Spleen (tissue), 7 donors: Measurements from ENCODE around the gene PLEKHG3.

Experiments
- CTCF ChIP-seq, 11 experiments: fragments of 200-600 bp in 7 of 11; fragments of 450-650 bp in 4 of 11; sonication (generic) in 4 of 11; IDR thresholded peaks in 8 of 11; conservative IDR thresholded peaks in 3 of 11; 1 replicate in 7 of 11; 2 replicates in 4 of 11; pipeline versions ENCODE4 v1.4.0 to v1.8.0; 2016 to 2021; ENCODE audit warnings: antibody characterized with exemption in 11 of 11, inconsistent platforms in 4 of 11, mild to moderate bottlenecking in 1 of 11
- POLR2A ChIP-seq, 3 donors: fragments of 450-650 bp; IDR thresholded peaks; one replicate each; pipeline ENCODE4 v1.5.1; 2017; ENCODE audit warnings: antibody characterized with exemption in 3 of 3, mild to moderate bottlenecking in 1 of 3
- POLR2AphosphoS5 ChIP-seq, 3 donors: sonication (generic); formaldehyde crosslinking; IDR thresholded peaks; one replicate each; pipeline ENCODE4 v1.5.1; 2017; ENCODE audit warnings: antibody characterized with exemption in 3 of 3
- donor health status: DM: no; HTN: no; CAD: no; lungs with moderate emphysema.
- donor health status: DM: no; HTN: no; CAD: no.
- donor health status: DM: no; HTN: no; CAD: no.

DNA sequence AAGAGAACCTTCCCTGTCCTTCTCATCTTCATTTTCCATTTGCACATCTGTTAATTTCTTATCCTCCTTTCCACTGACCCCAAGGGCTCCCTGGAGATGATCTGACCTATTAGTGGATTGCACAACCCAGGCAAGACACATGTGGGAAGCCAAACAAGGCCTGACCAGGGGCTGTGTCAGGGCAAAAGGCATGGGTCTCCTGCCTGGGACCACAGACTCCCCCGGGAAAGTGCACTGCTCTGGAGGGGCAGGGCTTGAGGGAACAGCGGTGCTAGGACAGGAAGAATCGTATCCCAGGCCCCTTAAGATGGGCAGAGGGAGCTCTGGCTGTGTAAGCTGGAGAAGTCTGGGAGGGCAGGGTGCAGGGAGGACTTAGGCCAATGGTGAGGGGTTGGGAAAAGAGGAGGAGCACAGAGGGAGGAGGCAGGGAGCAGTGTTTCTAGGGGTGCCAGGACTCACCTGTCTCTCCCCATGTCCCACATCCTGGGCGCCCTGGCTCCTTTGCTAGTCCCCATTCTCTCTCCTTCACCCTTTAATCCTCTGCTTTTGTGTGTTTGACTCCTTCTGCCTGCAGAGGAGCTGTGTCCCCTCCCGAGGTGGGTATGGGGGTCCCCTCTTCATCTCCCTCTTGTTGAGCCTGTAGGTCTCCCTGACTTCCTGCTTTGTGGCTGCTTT lies 25.3 kb downstream of the PLEKHG3 start:
- TF ChIP-seq CTCF (IDR thresholded peaks at IDR 0.05 in 8 of 11, conservative IDR thresholded peaks at IDR 0.05 in 3 of 11) (no peak), POLR2A (IDR thresholded peaks at IDR 0.05) (no peak), POLR2AphosphoS5 (IDR thresholded peaks at IDR 0.05) (no peak)
